Sigmoid colon (tissue), 3 donors: Measurements from ENCODE around the gene GNE.

Experiments used
- POLR2A ChIP-seq, 2 donors: fragments of 450-650 bp; IDR thresholded peaks; one replicate each; pipeline ENCODE4 v1.6.1; 2016; ENCODE audit warnings: antibody characterized with exemption in 2 of 2, mild to moderate bottlenecking in 2 of 2, moderate library complexity in 2 of 2
- TF ChIP-seq, protein P1 (sequence below), 4 experiments: fragments of 450-650 bp in 3 of 4; fragments of 200-600 bp in 1 of 4; IDR thresholded peaks; one replicate each; pipeline ENCODE4 v1.5.1; 2016 to 2019; ENCODE audit warnings: antibody characterized with exemption in 4 of 4, mild to moderate bottlenecking in 3 of 4, moderate library complexity in 2 of 4

DNA sequence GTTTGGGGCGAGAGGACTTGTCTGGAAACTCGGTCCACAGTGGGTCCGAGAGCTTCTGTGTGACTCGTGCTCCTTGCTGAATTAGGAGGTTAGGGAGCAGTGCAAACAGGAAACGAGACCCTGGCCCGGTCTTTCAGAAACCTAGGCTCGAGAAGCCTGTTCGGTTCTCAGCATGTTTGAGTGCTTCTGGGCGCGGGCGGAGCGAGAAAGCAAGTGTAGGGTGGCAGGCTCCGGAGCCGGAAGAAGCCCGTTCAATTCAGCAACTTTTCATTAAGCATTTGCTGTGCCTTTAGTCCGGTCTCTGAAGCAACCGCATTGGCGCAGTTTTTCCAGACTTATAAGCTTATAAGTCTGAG, 67.0 kb downstream of the GNE start:
- no peak for TF ChIP-seq POLR2A (IDR thresholded peaks at IDR 0.05)
- TF ChIP-seq, protein P1, sequence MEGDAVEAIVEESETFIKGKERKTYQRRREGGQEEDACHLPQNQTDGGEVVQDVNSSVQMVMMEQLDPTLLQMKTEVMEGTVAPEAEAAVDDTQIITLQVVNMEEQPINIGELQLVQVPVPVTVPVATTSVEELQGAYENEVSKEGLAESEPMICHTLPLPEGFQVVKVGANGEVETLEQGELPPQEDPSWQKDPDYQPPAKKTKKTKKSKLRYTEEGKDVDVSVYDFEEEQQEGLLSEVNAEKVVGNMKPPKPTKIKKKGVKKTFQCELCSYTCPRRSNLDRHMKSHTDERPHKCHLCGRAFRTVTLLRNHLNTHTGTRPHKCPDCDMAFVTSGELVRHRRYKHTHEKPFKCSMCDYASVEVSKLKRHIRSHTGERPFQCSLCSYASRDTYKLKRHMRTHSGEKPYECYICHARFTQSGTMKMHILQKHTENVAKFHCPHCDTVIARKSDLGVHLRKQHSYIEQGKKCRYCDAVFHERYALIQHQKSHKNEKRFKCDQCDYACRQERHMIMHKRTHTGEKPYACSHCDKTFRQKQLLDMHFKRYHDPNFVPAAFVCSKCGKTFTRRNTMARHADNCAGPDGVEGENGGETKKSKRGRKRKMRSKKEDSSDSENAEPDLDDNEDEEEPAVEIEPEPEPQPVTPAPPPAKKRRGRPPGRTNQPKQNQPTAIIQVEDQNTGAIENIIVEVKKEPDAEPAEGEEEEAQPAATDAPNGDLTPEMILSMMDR (IDR thresholded peaks at IDR 0.05) = no peak
